Fibroblast of skin of scalp (primary cell): ENCODE results near the gene PTPRD.

Experiments
- DNase-seq: peaks from one replicate; pipeline ENCODE4 v3.0.0-alpha.2; 2013

Gene PTPRD

DNA sequence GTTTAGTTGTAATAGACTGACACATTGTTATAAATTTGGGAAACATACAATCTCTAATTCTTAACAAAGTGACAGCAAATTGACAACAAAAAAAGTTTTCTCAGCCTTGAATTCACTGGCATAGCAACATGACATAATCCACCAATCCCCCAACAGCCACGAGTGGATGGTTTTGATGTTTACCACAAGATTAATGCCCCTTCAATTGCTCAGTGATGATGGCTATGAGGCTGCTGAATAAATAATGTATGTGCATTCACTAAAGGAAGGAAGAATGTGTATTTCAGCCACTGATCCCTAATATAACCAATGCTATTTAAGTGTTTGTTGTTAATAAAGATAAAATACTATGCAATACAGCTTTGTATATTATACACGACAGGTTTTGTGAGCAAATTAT is 2069.6 kb downstream of the PTPRD start:
- no peak for DNase-seq

DNA sequence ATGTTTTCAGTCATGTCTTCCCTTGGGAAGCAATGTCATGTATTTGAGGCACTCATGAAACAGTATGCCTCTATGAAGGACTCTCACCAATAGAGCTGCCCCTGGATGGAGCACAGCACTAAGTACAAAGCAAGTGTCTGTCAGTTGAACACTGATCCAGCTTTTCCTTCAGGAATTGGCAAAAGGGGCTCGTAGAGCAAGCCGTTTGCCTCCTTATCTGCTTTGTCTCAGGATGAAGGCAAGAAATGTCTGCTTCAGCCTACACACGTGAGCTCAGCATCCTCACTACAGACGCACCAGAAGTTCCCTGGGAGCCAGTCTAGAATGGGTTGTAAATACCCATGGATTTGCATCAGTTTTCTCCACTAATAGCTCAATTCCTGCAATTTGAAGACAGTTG is 2070.3 kb downstream of the PTPRD start:
- no peak for DNase-seq

DNA sequence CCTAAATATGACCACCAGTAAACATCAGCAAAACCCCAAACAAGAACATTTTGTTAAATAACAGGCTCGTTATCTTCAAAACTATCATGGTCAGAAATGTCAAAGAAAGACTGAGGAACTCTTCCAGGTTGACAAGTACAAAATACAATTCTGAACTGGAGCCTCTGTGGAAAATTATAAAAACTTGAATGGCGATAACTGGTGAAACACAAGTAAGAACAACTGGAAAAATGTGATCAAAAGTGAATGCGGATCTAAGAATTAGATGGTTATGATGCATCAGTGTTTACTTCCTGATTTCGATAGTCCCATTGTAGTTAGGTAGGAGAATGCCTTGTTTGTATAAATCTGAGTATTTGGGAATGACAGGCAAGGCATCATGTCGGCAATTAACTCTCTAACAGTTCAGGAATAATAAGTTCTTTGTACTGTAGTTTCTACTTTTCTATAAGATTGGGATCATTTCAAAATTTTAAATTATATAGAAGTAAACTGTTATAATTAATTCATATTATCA is 2073.1 kb downstream of the PTPRD start:
- DNase-seq: no peak

DNA sequence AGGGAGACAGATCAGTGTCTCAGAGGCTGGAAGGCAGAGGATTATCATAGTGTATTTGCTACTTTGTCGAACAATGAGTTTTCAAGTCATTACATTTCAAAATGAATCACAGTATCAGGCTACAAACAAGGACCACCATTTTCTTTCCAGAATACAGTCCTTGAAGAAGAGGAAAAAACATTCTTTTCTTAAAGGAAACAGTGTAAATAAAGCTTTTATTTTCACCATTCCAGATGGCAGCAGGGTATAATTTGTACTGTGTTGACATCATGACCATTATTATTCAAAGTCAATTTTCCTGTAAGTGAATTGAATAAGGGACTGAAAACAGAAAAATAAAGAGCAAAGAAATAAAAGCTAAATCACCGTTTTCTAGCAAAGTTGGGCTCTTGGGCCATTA is 2076.0 kb downstream of the PTPRD start:
- no peak for DNase-seq

DNA sequence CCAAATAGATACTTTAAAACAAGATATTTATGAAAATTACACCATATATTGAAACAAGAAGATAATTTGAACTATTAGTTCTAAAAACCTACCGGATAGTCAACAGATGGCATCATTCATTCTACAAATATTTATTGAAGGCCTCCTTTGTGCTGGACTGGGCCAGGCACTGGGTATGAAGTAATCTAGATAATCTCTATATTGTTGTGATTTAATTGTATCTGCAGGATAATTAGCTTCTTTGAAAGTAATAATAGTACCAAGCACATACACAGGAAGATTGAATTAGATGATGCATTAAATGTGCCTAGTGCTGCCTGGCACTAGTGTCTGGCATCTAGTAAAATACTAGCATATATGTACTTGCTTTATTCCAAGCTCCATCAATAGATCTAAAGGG is 2078.0 kb downstream of the PTPRD start:
- no peak for DNase-seq

DNA sequence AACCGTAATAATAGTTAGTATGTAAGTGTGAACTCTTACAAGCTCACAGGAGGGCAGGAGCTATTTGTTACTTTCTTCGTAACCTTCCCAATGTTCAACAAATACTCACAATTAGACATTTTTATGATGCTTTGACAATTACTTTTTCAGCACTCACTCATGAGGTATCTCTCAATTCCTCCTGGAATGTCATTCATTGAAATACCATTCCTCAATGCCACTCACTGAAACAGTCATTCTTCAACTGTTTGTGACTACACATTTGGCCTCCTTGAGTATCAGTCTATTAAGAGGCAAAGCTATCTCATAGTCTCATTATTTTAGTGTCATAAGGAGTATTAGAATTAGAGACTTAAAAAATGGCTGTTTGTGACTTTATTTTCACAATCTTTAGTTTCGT is 2079.1 kb downstream of the PTPRD start:
- DNase-seq: peak; percentile 8

DNA sequence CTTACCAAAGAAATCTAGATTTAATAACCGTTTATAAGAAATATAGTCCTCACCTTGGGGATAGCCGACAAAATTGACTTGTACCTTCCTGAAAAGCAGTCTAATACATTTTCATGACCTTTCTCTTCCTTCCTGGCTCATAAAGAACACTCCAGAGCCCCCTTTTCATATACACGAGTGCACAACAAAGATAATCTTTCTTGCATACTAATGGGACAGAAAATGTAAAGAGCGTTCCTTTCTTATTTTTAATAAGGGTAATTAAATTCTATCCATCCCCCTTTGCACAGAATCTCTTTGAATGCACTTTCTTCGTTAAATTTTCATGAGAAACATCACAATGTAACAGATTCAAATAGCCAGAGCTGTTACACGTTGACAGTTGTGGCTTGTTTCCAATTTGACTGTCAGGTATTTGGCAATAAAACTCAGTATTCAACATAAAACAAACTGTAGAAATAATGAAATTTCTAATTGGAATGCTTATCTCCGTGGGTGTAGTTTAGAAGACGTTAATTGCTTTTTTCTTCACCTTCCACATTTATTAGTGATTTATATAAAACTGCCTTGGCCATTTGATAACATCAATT is 2080.9 kb downstream of the PTPRD start:
- DNase-seq: no peak

DNA sequence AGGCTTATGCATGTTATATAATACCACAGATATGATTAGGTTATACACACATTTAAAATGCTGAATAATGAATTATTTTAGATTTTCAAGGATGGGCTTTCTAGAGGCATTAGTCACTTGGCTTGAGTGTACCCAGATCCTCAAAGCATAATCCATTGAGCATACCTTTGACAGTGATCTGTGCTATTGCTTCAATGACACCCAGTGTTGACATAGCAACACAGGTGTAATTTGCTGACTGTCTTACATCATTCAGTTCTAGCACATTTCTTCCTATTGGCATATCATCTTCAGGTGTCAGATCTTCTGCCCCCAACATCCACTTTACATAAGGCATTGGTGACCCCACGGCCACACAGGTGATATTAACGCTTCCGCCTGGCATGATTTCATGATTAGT is 2091.7 kb downstream of the PTPRD start:
- DNase-seq: no peak

DNA sequence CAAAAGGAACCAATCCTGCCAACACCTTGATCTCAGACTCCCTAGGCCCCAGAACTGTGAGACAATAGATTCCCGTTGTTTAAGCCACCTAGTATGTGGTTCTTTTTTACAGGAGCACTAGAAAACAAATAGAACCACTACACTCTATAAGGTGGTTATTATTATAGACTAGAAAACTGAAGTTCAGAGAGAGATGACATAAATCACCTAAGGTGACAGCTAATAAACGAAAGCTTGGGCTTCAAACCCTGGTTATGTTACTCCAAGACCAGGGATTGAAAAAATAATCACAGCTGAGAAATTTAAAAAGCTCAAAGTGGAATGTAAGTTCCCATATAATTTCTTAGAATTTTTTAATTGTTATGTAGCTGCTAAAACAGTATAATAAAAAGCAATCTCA is 2097.1 kb downstream of the PTPRD start:
- no peak for DNase-seq

DNA sequence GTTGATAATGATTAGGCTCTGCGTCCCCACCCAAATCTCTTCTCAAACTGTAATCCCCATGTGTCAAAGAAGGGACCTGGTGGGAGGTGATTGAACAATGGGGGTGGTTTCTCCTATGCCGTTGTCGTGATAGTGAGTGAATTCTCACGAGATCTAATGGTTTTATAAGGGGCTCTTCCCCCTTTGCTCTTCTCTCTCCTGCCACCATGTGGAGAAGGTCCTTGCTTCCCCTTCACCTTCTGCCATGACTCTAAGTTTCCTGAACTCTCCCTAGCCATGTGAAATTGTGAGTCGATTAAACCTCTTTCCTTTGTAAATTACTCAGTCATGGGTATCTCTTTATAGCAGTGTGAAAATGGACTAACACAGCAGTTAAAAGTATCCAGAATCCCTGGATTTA is 2098.0 kb downstream of the PTPRD start:
- no peak for DNase-seq

DNA sequence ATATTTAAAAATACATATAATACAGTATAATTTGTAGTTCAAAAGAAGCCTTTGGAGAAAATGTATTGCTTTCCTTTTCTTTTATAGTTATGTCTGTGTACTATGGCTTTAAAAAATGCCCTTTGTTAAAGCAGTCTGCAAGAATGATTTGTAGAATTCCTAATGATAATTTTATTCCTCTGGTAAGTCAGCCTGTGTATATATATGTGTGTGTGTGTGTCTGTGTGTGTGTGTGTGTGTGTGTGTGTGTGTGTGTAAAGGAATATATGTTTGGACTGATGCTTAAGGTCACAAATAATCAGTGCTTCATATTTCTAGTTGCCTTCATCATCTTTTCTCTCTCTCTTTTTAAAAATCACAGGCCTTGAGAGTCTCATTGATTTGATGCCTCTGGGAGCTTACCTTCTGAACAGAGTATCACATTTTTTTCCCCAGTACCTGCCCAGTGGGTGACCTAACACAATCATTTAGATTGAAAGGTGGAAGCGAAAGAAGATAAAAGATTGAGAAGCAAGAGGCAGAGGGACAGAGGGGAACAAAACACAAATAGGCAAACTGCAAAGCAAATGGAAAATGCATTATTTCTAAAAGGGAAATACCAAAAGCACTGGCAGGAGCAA is 2104.0 kb downstream of the PTPRD start:
- no peak for DNase-seq

DNA sequence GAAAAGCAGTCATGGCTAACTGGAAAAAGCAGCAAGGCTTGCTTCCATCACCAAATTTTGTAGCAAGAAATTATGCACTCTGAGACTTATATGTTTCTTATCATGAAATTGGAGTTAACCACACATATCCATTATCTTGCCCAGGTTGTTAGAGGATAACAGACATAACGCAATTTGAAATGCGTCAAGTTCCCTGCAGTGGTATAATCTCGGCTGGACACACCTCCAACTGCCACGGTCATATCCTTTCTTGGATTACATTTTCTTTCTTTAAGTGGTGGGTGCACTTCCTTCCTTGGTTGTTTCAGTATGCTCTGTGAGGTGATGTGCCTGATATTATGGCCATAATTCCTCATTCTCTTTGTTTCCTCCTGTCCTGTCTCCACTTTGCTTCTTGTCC is 2118.2 kb downstream of the PTPRD start:
- DNase-seq: no peak

DNA sequence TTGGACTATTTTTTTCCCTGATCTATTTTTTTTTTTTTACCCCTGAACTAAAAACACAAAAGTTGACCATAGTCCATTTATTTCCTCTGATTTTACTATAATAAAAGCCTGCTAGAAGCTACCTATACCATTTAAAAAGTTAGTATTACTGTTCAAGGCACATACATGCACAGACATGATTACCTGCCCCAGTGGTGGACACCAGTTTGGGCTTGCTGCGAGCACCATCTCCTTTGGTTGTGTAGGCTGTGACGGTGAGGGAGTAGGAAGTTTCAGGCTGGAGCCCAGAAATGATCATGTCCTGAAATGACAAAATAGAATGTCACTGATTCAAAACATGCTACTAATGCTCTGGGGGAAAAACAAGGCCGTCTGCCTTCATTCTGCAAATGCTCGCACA is 2120.1 kb downstream of the PTPRD start:
- no peak for DNase-seq

DNA sequence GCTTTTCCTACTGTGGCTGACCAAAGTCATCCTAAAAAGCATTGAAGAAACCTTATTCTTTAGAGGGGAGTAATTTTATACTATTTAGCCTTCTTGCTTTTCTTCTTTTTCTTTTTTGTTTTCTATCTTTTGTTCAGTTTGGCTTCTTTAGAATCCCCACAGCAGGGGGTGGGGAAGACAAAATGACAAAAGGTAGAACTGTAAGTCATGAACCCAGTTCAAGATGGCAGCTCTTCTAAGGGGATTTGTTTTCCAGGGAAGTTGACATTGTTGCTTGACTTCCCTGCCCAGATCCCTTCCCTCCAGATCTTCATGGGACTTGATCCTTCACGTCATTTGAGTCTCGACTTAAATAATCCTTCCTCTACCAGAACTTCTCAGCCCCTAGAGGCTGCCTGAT is 2120.8 kb downstream of the PTPRD start:
- DNase-seq: no peak

DNA sequence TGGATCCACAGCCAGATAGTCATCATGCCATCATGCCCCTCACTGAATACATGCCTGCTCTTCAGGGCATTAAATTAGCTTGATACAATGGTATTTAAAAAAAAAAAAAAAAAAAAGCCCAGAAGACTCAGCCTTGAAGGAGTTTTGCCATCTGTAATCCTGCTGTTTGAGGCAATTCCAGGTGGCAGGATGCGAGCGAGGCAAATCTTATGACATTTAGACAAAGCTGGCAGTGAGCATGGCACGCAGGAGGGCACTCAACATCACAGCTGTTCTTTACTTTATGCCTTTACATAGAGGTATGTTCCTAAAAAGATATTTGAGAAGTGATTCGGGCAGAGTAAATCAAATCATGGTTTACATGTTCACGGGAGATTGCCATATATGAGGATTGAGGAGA is 2121.2 kb downstream of the PTPRD start:
- DNase-seq: no peak

DNA sequence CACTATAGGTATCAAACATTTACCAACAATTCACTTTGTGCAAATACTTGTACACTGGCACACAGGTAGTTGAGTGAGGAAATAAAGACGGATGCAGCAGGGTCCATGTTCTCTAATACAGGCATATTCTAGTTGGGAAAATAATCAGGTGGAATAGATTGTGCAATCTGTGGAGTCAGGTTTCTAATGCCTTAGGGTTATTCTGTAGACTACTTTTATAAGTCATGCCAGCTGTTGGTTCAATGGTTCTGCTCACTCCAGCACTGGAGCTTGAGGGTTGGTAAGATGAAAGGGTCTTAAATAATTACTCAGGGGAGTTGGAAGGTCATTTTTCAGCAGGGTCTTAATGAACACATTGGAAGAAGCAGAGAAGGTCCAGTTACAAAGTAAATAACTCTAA is 2123.0 kb downstream of the PTPRD start:
- no peak for DNase-seq

DNA sequence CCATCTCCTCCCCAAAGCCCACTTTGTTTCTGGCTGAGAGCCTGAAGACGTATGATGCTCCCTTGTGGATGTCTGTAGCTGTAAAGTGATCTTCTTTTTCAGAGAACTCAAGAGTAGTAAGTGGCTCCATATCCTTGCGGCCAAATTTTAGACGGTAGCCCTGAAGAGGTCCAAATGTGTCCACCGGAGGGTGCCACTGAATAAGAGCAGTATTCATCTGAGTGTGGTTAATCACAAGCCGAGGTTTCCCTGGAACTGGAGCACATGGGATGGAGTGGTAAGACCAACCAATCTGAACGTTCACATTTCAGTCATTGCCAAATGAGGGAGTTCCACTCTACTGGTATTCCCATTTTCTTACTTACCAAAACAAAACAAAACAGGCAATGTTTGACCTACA is 2126.7 kb downstream of the PTPRD start:
- DNase-seq: peak; percentile 62

DNA sequence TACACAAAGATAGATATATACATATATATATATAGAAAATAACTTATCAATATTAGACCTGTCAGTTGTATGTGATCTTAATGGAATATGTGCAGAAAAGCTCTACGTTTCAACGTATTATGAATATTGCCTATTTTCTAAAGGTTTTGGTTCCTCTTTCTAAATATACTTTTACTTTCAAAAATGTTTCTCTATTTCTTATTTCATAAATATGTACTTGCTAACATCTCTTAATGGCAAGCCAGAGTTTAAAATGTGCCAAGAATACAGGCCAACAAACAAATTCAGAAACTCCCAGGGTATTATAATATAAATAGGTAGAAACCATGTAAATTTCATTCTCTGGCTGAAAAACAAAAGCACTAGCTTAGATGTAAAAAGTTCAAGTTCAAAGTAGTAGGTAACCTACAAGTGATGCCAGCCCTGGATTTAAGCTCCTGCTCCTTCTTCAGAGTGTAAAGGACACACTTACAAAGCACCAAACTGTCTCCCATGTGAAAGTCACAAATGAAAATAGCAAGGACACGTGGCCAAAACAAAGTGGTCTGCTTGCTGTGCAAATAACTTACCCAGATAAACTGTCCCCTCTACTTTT is 2128.1 kb downstream of the PTPRD start:
- no peak for DNase-seq

DNA sequence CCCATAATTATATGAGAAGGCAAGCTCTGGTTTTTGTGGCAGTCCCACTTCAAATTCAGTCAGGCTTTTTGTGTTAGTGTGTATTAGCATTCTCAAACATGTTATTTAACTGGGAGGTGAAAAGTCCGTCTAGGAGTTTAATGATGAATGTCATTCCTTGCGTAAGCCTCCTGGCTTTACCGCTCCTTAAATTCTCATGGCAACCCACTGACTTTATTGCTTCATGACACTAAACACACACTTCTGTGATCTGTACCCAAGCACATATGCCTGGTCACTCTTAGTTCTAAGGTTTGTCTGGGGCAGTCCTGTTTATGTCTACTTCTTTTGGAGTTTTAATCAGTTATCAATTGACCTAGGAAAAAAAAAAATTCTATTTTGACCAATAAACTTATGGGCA is 2135.4 kb downstream of the PTPRD start:
- no peak for DNase-seq

DNA sequence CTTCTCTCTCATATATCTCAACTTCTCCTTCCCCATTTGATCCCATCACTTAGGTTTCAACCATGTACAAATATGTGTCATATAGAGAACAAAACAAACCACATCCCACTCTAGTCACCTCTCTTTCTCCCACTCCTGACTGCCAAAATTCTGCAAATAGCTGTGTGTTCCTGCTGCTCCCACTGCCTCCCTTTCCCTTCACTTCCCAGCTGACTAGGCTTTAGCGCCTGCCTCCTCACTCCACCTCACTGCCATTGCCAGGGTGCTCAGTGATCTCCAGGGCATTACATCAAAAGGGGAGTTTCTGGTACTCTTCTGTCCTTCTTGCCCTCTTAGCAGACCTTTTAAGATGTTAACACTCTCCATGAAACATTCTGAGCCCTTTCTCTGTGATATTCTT is 2137.9 kb downstream of the PTPRD start:
- no peak for DNase-seq

DNA sequence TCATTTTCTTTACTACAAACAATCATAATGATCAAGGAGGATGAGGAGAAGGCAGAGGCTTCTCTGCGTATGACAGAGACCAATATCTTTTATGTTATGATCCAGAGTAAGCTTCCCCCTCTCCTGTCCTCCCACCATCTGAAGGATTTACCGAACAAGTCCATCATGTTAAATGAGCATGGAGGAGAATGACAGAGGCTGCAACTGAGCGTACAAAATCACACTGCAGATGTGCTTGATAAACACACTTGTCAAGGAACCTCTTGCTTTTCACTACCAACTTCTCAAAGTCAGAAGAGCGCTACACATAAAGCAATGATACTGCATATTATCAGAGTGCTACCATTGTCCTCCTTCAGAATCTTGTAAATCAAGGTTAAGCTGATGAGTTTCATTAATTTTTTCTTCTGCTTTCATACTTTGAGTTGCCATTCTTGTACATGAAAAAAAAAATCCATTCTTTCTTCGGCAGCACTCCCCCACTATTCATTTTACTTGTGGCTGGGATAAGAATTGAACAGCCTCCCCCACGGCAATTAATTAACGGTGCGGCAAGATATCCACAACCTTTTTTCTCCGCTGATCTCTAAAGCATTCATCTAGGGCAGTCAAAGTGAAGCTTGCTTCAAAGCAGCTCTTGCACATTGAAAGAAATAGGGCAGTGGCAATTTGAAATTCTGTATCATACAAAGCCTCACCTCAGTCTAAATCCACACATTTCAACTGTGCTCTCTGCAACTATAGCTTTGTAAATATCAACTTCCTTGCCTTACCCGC is 2139.4 kb downstream of the PTPRD start:
- no peak for DNase-seq

DNA sequence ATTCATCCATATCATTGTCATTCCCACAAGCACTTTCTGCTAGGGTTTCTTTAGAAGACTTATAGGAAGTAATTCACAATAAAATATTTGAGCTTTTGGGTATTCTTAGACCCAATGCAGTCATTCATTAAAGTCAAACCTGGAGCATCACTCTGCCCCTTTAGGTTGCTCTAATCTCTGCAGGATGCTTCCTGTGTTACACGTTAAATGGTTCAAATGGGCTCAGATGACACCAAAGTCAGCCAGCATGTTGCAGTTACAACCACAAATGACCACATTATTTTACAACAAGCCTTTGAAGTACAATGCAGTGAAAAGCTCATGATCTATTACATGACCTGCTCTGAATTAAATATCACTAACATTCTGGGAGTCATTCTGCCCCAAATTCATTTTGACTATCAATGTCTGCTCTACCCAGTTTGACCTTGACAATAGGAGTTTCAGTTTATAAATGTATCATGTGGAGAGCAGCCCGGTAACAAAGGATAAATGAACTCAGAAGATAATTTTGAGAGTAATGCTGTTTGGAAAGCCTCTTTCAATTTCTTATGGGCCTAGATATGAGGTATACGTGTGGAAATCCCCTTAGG is 2144.7 kb downstream of the PTPRD start:
- no peak for DNase-seq

DNA sequence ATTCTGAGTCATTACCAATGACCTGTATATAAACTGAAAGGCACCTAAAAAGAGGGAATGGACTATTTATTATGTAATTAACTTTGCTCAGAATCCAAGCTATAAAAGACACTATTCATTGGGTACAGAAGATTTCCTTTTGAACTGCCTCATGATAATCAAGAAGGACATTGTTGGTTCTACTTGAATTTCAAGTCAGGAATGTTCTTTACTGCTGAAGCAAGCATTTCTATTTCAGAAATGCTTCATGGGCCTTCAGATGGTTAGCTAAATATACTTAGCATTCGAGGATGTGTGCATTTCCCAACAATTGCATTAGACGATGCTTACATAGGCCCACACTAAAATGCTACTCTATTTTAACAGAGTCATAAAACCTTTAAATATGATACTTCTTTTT is 2155.0 kb downstream of the PTPRD start:
- DNase-seq: no peak
